GM21528 (cell line): ENCODE results near the gene GNAT3.

Source experiments
- ATAC-seq: cut with Tn5 transposase; IDR thresholded peaks from one replicate; pipeline ENCODE4 v1.9.1; 2021; ENCODE audit warnings: mild to moderate bottlenecking, moderate library complexity; ENCODE audit not compliant: unreplicated experiment, low FRiP score

GNAT3 gene

GRCh38 chr7:80511964-80512363 is at the start of gene GNAT3:
TSS of gene GNAT3 (minus strand) at chr7:80512064. CDS start at chr7:80511926, 138 bp downstream.
- no peak for ATAC-seq

DNA sequence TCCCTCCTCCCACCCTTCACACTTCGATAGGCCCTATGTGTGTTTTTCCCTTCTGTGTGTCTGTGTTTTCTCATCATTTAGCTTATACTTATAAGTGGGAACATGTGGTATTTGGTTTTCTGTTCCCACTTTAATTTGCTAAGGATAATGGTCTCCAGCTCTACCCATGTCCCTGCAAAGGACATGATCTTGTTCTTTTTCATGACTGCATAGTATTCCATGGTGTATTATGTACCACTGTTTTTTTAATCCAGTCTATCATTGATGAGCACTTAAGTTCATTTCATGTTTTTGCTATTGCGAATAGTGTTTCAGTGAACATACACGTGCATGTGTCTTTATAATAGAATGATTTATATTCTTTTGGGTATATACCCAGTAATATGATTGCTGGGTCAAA is 46.3 kb upstream of the GNAT3 start:
- no peak for ATAC-seq

DNA sequence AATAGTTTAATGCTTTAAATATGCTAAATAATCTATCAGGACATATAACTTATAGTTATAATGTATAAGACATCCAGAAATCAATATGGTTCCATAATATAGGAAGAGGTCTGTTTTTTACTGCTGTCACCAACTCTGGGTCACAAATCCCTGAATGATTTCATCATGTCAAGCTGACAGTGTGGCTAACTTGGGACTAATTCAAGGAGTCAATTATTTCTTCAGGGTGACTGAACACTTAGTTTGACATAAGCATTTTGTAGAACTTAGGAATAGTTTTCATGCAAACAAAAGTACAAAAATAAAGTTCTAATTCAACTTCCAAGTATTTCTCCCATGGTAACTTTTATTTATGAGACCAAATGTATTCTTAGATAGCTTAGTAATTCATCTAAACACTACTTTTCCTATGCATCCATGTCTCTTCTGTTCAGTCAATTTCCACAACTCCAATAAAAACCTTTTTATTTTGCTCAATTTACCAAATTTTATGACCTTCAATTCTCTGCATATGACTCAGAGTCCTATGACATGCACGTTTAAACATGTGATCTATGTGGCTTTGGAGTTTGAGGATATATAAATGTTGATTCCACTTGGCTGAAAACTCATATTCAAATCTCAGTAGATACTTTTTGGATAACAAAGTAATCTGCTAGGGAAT is 40.3 kb upstream of the GNAT3 start:
- ATAC-seq, result no peak

DNA sequence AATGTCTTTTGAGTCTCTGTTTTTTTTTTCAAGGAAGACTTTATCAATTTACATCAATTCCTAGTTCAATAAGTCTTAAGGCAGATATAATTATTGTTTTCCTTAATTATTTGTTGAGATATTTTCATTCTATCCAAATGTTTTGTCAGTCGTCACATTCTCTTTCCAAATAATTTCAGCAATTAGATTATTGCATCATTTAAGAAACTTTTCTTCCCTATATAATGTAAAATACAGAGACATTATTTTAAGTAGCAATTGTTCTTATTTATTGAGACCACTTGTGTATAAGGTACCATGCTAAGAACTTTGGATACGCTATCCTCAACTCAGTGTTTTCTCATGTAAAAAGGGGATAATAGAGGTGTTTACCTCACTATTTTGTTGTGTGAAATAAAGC is 38.1 kb upstream of the GNAT3 start:
- ATAC-seq, result no peak

- no peak for ATAC-seq
These were observed 37.1 kb upstream of the GNAT3 start for GRCh38 chr7:80548840-80549530.

DNA sequence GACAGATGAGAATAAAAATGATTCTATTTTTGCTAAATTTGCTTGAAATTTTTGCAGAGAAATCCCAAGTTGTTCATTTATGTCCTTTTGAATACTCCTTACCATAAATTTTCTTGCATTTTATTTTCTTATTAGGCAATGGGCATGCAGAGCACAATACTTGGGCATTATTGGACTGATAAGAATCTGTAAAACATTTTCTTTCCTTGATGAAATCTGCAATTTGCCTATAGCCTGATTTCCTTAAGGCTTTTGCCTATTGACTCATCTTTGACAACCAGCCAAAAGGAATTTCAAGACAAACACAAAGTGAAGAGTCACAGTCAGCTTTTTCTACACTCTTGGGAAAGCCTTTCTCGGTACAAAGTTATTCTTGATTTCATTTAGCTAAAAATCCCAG is 30.5 kb upstream of the GNAT3 start:
- ATAC-seq, result no peak

DNA sequence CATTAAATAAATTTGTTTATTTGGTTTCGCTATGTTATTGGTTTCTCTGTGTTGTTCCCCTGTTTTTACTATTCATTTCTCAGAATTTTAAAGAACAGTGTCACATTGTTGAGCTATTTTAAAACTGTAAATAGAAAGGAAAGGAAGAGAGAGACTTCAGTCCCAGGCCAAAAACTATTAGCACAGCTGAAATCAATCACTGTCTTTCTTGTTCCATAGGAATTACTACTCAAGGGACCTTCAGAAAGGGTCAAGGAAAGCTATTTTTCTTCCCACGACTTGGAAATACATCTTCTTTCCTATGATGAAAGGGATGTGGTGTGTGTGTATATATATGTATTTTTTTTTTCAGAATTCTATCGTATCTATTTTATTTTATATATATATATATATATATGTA is 29.0 kb upstream of the GNAT3 start:
- ATAC-seq, result no peak

DNA sequence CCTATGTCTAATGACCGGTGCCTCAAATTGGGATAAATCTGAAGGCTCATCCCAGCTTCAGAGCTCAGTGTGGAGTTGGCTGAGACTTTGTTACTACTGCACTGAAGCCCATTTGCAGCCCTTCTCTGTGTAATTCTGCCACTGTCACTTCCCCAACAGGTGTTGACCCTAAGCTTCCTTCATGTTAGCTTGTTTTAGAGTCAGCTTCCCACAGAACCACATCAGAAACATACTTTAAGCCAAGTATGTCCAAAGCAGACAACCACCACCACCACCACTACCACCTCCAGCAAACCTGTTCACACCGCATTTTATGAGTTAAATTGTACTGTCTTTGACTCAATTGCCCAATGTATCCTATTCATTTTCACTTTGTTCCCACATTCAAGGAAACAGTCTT is 25.2 kb upstream of the GNAT3 start:
- ATAC-seq, result no peak

DNA sequence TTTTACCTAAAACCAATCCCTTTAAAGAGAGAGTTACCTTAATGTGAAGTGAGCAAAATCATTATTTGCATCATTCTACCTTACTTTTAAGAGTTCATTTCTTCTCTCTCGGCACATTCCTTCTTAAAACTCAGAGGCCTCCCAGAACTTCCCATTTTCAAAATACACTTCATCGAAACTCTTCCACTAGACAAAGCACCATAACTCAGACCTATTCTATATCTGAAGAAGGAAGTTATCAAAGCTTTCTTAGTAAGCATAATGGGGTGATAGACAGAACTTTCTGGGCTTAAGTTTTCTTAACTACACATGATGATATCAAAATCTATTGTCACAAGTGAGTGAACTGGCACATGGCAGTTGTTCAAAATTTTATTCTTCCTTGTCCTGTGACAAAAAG is 24.6 kb upstream of the GNAT3 start:
- no peak for ATAC-seq

DNA sequence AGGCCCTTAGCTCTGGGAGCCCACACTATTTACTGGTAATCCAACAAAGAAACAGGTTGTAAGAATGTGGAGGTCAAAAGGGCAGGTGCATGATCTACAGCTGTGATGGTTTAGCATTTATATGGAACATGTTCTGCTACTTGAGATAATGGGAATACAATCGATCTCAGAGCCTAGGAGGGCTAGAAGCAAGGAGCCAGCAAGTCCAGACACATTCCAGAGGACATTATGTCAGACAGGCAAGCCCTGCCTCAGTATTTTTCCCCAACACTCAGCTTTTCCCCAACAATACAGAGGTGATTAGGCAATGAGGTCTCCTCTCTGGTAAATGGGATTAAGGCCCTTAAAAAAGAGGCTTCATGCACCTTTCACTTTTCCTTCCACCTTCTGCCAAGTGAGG is 21.4 kb upstream of the GNAT3 start:
- ATAC-seq, result no peak

DNA sequence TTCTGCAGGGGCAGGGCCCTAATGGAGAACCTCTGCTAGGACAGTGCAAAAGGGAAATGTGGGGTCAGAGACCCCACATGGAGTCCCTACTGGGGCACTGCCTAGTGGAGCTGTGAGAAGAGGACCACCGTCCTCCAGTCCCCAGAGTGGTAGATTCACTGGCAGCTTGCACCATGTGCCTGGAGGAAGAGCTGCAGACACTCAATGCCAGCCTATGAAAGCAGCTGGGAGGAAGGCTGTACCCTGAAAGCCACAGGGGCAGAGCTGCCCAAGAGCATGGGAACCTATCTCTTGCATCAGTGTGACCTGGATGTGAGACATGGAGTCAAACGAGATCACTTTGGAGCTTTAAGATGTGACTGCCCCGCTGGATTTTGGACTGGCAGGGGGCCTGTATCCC is 20.3 kb upstream of the GNAT3 start:
- ATAC-seq, result no peak

- no peak for ATAC-seq
These were observed 18.3 kb upstream of the GNAT3 start for GRCh38 chr7:80530136-80530535.

DNA sequence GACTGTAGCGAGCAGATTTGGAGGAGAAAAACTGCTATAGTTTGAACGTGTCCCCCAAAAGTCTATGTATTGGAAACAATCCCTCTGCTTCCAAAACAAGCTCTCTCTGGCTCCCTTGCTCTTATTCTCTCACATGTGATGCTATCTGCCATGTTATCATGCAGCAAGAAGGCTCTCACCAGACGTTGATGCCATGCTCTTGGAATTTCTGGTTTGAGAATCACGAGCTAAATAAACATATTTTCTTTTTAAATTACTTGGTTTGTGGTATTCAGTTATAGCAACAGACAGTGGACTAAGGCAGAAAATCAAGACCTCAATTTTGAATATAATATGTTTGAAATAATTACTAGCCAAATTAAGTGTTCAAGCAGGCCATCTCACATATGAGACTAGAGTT is 17.5 kb upstream of the GNAT3 start:
- ATAC-seq, result no peak

DNA sequence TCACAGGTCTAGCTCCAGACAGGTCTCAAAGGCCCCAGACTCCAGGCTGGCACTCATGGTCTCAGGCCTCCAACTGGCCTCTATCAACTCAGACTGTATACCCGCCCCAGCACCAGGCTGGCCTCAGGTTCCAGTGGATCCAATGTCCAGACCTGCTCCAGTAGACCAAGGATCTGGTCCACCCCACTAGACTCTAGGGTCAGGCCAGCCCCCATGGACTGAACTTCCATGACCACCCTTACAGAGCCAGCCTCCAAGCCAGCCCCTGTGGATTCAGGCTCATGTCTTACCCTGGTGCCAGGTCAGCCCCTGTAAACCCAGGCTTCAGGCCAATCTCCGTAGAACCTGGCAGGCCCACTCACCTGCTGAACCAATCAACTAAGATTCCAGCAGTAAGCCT is 16.8 kb upstream of the GNAT3 start:
- ATAC-seq, result no peak

- ATAC-seq, result no peak
These were observed 14.6 kb upstream of the GNAT3 start for GRCh38 chr7:80526472-80526871.

DNA sequence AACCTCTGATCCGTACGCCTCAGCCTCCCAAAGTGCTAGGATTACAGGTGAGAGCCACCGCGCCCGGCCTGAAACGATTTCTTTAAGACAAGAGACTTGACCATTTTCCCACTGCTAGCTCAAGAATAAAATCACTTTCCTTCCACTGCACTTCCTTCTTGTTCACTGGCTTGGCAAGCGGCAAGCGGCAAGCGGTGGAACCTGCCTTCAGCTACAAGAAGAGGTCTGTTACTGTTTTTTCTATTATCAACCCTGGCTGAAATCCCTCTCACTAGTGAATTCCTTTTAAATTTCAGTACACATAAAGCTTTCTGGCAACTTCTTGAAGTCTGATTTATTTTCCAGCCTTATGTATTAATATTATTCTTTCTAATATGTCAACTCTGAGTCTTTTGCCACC is 12.8 kb upstream of the GNAT3 start:
- ATAC-seq, result no peak

DNA sequence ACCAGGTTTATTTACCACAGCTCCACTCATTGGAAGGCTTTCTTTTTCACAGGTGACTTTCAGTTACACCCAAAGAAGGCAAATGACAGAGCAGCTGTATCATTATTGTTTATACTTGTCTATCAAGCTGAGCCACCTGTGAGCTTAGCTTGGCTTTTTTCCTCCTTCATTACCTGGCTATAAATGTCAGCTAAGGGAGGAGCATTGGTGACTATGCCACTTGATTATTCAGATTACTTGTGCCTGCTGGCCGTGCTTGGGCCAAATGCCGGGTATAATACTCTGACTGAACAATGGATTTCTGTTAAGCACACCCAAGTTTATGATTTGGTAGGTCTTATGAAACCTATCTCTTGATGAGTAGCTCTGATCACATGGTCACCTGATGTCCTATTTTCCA is 9.9 kb upstream of the GNAT3 start:
- no peak for ATAC-seq

DNA sequence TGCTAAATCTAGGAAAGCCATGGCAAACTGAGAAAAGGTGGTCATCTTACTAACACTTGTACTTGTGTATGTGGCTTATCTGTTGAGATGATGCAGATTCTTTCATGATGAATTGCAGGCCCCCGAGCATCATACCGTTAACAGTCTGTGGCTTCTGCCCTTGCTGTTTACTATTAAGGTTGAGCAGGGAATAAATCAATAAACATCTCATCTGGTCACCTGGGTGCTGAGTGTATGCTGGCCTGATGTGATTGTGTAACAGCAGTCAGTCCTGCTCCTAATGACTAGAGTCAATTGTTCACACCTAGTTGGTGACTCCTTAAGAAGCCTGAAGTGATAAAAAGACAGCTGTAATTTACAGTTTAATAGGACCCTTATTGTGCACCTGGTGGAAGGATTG is 8.3 kb upstream of the GNAT3 start:
- no peak for ATAC-seq

DNA sequence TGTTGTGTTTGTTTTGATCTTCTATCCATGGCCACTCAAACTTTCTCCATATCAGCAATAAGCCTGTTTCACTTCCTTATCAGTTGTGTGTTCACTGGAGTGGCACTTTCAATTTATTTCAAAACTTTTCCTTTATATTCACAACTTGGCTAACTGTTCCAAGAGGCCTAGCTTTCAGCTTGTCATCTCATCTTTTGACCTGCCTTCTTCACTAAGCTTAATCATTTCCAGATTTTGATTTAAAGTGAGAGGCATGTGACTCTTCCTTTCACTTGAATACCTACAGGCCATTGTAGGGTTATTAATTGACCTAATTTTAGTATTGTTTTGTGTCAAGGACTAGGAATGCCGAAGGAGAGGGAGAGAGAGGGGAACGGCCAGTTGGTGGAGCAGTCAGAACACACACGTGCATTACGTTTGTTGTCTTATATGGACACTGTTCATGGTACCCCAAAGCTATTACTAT is 5.5 kb upstream of the GNAT3 start:
- no peak for ATAC-seq

GRCh38 chr7:80515298-80515697 is 3.4 kb upstream of the GNAT3 start:
- ATAC-seq, result no peak

- ATAC-seq, result no peak
These were observed 1.8 kb downstream of the GNAT3 start for GRCh38 chr7:80510021-80510420.

DNA sequence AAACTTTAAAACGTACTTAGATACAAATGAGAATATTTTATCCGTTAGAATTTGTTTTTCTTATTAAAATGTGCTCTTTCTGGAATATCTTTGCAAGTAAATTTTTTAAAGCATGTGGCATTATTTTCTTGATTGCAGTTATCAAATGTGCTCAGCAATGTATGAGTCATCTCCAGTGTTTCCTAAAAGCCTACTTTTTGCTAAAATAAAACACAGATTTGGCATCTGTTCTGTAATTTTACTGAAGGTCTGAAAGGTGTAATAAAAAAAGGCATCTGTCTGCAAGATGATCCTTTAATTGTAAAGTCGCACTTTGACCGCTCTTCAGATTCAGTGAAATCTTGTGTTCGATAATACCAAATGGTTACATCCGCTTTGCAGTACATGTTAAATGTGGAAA is 3.4 kb downstream of the GNAT3 start:
- no peak for ATAC-seq
